Measurements from ENCODE around the gene HTRA1. TPM values are rescaled to one million over a fixed set of nuclear protein-coding genes. Genes with fewer than 3 reads are reported as not detected.

The HTRA1 gene
- total and polyA plus RNA-seq, 2 donors from 2014 or later: 86.0 to 345 TPM

DNA sequence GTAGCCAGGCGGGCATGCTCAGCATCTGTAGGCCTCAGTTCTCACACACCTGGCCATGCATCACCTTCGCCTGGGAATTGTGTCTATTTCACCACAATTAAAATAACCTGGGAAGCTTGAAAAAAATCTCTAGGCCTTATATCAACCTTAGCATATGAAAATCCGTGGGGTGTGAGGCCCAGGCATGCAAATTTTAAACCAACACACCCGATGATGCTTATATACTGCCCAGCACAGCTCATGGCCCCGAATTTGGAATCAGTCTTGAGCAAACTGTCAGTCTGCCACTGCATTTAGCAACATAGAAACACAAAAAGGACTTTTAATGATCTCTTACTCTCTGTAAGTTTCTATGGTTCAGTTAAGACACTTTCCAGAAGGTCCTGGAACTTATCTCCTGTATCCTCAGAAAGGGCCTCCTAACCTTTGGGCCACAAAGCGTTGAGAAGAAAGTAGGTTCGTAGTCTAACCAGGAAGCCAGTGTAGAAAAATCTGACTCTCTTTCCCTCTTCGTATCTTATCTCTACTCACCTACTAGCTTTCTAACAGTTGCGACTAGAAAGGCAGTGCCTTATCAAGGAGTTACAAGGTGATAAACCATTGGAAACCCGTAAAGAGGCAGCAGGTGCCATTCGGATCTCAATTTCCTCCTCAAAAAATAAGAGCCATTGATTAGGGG, 87.2 kb downstream of the HTRA1 start:
- Histone ChIP-seq H3K27me3 (ENCODE audit: control insufficient read depth, insufficient read depth, low read length) (no peaks in the 10 kb centered on the region), H3K36me3 (ENCODE audit: control insufficient read depth in 2 of 3, insufficient read depth in 3 of 3, low read length in 3 of 3) (no peaks in the 10 kb centered on the region), H3K4me1 (ENCODE audit: control insufficient read depth in 2 of 3, insufficient read depth in 2 of 3, low read depth in 1 of 3, low read length in 3 of 3) (no peaks in the 10 kb centered on the region), H3K27ac (ENCODE audit: low read depth in 2 of 2, low read length in 2 of 2) (no peak overlapping the region), H3K4me3 (ENCODE audit: low read length in 3 of 3) (no peak overlapping the region), H3K9me3 (ENCODE audit: control insufficient read depth in 2 of 3, insufficient read depth in 1 of 3, low read length in 3 of 3) (no peaks in the 10 kb centered on the region), H3K9ac (ENCODE audit: low read length in 3 of 3) (no peak overlapping the region)
- FAIRE-seq: no peak
- intact Hi-C loops (cut with DNase I): no loop called here
- TF ChIP-seq, protein P1, sequence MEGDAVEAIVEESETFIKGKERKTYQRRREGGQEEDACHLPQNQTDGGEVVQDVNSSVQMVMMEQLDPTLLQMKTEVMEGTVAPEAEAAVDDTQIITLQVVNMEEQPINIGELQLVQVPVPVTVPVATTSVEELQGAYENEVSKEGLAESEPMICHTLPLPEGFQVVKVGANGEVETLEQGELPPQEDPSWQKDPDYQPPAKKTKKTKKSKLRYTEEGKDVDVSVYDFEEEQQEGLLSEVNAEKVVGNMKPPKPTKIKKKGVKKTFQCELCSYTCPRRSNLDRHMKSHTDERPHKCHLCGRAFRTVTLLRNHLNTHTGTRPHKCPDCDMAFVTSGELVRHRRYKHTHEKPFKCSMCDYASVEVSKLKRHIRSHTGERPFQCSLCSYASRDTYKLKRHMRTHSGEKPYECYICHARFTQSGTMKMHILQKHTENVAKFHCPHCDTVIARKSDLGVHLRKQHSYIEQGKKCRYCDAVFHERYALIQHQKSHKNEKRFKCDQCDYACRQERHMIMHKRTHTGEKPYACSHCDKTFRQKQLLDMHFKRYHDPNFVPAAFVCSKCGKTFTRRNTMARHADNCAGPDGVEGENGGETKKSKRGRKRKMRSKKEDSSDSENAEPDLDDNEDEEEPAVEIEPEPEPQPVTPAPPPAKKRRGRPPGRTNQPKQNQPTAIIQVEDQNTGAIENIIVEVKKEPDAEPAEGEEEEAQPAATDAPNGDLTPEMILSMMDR (IDR thresholded peaks at IDR 0.05; ENCODE audit: borderline replicate concordance, extremely low read depth, insufficient read depth): no peak
- no peak for DNase-seq

- Histone ChIP-seq H3K27ac (ENCODE audit: low read depth in 2 of 2, low read length in 2 of 2) (no peak overlapping the region), H3K9me3 (ENCODE audit: control insufficient read depth in 2 of 3, insufficient read depth in 1 of 3, low read length in 3 of 3) (no peaks in the 10 kb centered on the region), H3K27me3 (ENCODE audit: control insufficient read depth, insufficient read depth, low read length) (no peaks in the 10 kb centered on the region), H3K4me1 (ENCODE audit: control insufficient read depth in 2 of 3, insufficient read depth in 2 of 3, low read depth in 1 of 3, low read length in 3 of 3) (no peaks in the 10 kb centered on the region), H3K9ac (ENCODE audit: low read length in 3 of 3) (no peak overlapping the region), H3K36me3 (ENCODE audit: control insufficient read depth in 2 of 3, insufficient read depth in 3 of 3, low read length in 3 of 3) (no peaks in the 10 kb centered on the region), H3K4me3 (ENCODE audit: low read length in 3 of 3) (no peak overlapping the region)
- DNase-seq: no peak
- TF ChIP-seq, protein P1 (IDR thresholded peaks at IDR 0.05; ENCODE audit: borderline replicate concordance, extremely low read depth, insufficient read depth): no peak
- intact Hi-C loops (cut with DNase I): no loop called here
- FAIRE-seq: no peak
Measured at GRCh38 chr10:122549636-122550035, 88.3 kb downstream of the HTRA1 start.

DNA sequence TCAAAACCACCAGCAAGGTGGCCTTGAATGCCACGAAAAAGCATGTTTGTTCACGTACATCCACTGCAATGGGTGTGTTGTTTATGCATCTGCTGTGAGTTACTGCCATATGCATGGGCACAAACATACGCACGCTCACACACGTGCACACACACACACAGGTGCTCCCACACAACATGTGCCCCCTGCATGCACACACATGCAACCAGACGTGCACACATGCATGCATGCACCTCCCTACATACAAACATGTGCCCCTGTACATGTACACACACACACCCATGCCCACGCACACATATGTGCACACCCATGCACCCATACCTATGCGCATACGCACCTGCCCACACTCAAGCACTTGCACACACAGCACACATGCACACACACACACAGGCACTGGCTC, 89.1 kb downstream of the HTRA1 start:
- TF ChIP-seq, protein P1 (IDR thresholded peaks at IDR 0.05; ENCODE audit: borderline replicate concordance, extremely low read depth, insufficient read depth): no peak
- Histone ChIP-seq H3K36me3 (ENCODE audit: control insufficient read depth in 2 of 3, insufficient read depth in 3 of 3, low read length in 3 of 3) (no peaks in the 10 kb centered on the region), H3K9ac (ENCODE audit: low read length in 3 of 3) (no peak overlapping the region), H3K9me3 (ENCODE audit: control insufficient read depth in 2 of 3, insufficient read depth in 1 of 3, low read length in 3 of 3) (no peaks in the 10 kb centered on the region), H3K27ac (ENCODE audit: low read depth in 2 of 2, low read length in 2 of 2) (no peak overlapping the region), H3K27me3 (ENCODE audit: control insufficient read depth, insufficient read depth, low read length) (no peaks in the 10 kb centered on the region), H3K4me3 (ENCODE audit: low read length in 3 of 3) (no peak overlapping the region), H3K4me1 (ENCODE audit: control insufficient read depth in 2 of 3, insufficient read depth in 2 of 3, low read depth in 1 of 3, low read length in 3 of 3) (no peaks in the 10 kb centered on the region)
- no peak for FAIRE-seq
- no peak for DNase-seq
- intact Hi-C loops (cut with DNase I): no loop called here

GRCh38 chr10:122550983-122551382, 89.6 kb downstream of the HTRA1 start:
- Histone ChIP-seq H3K36me3 (ENCODE audit: control insufficient read depth in 2 of 3, insufficient read depth in 3 of 3, low read length in 3 of 3) (no peaks in the 10 kb centered on the region), H3K4me3 (ENCODE audit: low read length in 3 of 3) (no peak overlapping the region), H3K9me3 (ENCODE audit: control insufficient read depth in 2 of 3, insufficient read depth in 1 of 3, low read length in 3 of 3) (no peaks in the 10 kb centered on the region), H3K9ac (ENCODE audit: low read length in 3 of 3) (no peak overlapping the region), H3K27me3 (ENCODE audit: control insufficient read depth, insufficient read depth, low read length) (no peaks in the 10 kb centered on the region), H3K4me1 (ENCODE audit: control insufficient read depth in 2 of 3, insufficient read depth in 2 of 3, low read depth in 1 of 3, low read length in 3 of 3) (no peaks in the 10 kb centered on the region), H3K27ac (ENCODE audit: low read depth in 2 of 2, low read length in 2 of 2) (no peak overlapping the region)
- intact Hi-C loops (cut with DNase I): no loop called here
- DNase-seq (no peak), FAIRE-seq (no peak)
- TF ChIP-seq, protein P1 (IDR thresholded peaks at IDR 0.05; ENCODE audit: borderline replicate concordance, extremely low read depth, insufficient read depth): no peak

All from kidney (tissue), 14 donors.